NOMO-1 treated with DMSO at 0.1 percent for 48 hours (cell line): ENCODE data around the gene GALNT14.

ENCODE experiments used
- DNase-seq: peaks from one replicate; lab custom pipeline; 2025; ENCODE audit not compliant: unreplicated experiment; lab: John Stamatoyannopoulos, UW

Gene GALNT14

DNA sequence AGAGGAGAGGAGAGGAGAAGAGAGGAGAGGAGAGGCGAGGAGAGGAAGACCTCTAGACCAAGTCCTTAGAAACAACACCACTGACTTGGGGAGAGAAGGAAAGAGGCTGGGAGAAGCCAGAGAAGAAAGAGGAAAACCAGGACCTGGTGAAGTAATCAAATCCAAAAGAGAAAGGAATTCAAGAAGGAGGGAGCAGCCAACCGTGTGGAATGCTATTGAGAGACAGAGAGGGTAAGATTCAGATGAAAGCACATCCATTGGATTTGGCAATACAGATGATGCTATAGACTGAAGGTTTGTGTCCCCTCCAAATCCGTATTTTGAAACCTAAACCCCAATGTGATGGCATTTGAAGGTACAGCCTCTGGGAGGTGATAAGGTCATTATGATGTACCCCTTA, 50.7 kb downstream of the GALNT14 start:
- no peak for DNase-seq

DNA sequence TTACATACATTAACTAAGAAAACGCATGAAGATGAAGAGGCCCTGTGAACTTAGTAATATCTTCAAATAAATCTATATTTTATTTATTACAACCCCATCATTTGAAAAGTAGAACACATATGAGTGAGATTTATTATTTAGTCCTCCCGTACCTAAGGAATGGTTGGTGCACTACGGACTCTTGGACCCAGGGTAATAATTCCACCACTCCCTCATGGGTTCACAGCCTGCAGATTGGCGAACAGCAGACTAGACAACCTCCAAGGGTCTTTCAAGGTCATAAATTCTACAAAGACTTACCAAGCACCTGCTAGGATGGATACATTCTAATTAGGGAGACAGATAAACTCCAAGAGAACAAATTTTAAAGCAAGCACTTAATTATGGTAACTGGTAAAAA, 51.6 kb downstream of the GALNT14 start:
- no peak for DNase-seq

DNA sequence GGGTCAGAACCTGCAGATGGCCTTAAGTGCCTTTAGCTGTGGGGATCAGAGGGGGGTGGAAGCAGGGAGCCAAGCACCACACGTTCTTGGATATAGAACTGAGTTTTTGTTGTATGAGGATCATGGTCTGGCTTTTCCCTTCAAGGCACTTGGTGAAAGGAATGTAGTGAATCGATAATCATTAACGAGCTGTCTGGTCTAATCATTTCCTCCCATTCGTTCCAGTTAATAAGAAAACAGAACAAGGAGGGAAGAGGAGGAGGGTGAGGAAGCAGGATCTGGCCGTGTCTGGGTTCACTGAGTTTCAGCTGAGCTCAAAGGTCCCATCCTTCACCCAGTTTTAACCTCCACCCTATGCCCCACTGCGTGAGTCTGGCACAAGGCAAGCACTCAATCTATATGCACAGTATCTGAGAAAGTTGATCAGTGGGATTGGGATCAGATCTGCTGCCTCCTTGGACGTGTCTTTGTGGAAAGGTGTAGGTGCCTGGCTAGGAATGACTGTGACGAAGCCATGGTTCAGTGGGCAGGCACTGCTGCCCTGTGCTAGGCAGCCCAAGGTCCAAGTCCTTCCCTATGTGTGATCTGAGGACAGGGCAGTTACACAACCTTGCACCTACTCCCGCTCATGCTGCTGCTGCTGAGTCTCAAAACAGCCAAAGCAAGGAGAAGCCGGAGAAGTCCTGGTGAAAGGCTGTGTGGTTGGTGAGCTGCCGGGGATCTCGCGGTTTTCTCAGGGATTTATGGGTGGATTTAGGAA, 54.8 kb downstream of the GALNT14 start:
- no peak for DNase-seq

DNA sequence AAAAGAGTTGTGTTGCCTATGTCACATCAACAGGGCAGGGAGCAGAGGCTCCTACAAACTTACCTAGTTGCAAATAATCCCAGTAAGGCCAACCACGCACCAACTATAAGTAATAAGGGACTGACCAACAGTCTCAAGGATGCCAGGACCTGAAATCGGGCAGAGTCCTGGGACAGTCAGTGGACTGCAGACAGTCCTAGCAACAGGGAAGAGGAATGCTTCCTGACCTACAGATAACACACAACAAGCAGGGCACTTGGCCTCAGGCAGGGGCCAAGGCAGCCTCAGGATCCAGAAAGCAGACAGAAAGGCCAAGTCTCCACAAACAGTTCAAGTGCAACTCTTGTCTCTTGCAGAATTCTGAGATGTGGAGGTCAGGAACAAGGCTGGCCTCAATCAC, 56.2 kb downstream of the GALNT14 start:
- DNase-seq, result no peak

DNA sequence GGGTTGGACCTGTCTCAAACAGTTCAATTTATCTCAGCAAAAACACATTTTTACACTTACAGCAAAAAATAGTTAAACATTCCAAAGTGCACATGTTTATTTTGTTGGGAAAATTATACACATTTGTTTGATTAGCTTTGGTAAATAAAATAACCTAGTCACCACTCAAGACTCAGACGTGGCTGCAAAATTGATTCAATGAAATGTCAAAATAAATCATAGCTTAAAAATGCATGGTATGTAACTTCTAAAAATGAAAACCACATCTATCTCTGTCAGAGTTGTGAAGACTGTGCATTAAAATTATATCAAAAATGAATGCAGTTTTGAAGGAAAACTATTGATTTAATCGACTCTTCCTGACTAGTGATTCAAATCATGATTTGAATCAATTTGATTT, 56.7 kb downstream of the GALNT14 start:
- no peak for DNase-seq

DNA sequence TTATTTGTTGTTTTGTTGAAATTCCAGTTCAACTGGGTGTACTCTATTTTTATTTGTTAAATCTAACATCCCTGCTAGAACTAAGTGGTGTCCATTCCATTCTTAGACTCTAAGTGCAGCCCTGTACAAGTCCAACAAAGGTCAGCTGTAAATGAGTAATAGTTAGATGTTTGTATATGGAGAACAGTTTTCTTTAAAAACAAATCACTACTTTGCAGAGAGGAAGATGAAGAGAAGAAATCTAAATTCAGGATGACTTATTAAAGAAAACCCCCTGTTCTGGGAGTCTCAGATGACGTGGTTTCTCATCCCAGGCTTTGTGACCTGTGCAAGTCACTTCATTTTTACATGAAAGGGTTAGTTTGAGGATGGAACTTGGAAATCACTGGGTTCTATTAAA, 57.9 kb downstream of the GALNT14 start:
- no peak for DNase-seq

DNA sequence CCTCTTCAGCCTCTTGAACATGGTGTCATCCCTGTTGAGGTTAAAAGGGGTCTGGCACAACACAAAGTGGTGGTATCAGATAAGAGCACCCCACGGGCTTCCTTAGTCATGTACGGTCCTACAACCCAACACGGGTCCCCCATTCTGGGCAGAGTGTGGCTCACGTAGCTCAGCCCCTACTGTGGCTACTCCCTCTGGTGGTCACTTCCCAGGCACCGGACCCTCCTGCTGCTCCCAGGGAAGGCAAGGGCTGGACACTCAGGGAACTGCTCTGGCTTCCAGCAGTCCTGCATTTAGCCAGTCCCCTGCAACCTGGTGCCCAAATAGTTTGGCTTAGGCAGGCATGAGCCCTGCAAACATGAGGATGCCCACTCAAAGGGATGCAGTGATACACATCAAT, 58.6 kb downstream of the GALNT14 start:
- DNase-seq, result no peak

DNA sequence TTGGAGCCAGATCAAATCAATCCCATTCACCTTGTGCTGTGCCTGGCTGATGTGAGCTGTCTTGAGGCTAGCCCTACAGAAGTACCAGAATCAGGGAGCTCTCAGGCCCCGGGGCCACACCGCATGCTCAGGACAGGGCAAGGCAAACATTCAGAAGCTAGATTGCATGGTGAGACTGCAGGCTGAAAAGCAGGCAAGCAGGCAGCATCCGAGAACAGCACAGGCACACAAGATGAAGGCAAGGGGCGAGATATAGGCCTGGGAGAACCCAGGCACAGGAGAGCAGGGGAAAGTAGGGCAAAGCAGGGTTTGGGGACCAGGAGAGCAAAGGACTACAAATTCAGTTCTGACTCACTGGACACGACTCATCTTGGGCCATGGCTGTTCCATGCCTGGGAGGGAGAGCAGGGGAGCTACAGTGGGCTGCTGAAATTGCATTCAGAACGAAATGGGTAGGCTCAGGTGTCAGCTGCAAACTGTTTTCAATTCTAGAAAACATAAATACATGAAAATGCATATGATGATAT, 59.6 kb downstream of the GALNT14 start:
- no peak for DNase-seq

DNA sequence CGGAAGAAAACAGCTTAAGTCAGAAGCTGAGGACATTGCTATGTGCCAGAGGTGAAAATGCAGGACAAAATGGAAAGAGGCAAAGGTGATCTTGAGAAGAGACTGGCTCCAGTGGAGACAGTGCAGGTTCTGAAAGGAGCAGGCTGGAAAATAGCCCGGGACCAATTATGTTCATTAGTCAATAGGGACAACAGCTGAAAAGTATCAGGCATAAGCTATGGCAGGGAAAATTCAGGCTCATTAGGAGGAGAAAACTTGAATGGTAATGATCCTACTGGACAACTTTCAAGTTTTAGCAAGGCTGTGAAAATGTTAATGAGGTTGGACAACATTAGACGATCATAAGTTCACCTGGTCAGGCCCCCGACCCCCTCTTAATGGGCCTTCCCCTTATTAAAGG, 60.2 kb downstream of the GALNT14 start:
- no peak for DNase-seq

DNA sequence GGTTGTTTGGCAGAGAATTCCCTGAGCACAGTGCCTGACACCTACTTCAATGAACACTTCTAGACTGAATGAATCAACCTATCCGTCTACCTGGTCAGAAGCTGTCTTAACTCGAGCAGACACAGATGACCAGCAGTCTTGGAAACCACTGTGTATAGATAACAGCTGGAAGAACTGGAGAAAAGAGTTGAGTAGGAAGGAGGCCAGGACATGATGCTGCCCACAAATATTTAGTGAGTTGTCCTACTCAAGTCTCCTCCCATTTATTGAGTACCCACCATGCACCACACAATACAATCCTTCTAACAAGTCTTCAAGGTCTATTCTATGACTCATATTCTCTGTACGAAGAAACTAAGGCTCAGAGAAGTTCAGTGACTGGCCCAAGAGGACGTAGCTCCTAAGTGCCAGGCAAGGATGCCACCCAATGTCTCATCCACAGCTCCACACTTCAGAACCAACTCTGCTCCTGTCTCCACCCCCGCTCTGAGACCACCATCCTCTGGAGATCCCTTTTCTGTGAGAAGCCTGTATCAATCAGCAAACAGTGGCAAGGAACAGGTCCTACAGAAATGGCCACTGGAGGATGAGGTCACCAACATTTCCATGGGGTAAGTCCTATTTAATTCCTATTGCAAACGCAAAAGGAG, 62.2 kb downstream of the GALNT14 start:
- no peak for DNase-seq

DNA sequence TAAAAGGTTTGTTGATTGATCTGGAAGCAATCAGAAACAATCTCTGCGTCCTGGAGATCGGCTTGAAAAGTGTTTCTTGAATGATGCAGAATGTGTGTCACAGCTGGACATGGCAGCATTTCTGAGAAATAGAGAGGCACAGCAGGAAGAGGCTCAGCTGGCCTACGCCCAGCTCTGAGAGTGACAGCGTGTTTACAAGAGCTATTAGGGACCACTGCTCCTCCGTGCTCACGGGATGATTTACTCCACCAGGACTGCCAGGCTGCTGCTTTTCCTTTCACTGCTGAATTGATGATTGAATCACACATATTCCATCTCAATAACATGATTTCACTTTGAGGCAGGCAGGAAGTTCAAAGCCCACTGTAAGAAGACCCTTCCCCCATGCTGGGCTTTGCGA, 62.8 kb downstream of the GALNT14 start:
- DNase-seq, result no peak

DNA sequence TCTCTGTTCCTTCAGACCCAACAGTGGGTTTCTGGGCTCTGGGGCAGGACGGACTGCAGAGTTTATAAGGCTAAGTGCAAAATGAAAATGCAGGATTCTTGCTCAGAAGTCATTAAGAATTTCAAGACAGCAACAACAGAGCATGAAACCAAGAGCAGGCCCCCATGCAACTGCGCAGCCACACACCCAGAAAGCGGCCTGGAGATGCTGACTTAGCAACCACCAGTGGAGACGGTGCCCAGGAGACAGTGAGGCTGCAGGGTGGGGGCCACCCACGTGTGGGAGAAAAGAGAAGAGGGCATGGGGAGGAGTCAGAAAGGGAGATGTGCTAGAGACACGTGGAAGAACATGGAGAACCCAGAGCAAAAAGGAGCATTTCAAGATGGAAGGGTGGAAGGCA, 66.5 kb downstream of the GALNT14 start:
- no peak for DNase-seq

DNA sequence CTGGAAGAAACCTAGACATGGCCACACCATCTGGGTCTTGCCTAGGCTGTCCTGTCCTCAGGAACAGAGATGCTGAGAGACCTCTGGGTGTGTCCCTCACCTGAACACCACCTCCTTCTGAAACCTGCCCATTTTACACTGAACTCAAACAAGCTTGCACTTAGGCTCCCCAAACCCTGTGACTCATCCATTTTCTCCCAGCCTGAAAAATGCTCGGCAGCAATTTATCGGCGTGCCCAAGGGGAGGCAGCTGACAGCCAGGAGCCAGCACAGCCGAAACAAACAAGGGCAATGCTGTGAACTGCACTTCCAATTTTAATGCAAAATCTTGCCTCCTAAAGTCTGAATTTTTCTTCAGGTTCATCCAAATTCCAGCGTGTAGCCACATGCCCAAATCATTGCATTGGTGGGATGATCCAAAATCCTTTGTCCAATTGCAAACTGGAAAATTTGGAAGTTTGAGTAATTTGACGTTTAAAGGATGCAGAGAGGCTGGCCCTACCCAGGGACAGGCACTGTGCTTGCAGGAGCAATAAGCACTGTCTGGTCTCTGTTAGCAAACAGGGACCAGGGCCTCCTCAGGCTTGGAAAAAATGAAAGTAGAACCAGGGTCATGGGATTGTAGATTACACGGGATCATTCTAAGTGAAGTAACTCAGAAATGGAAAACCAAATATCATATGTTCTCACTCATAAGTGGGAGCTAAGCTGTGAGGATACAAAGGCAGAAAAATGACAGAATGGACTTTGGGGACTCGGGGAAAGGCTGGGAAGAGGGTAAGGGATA, 67.7 kb downstream of the GALNT14 start:
- DNase-seq, result no peak

DNA sequence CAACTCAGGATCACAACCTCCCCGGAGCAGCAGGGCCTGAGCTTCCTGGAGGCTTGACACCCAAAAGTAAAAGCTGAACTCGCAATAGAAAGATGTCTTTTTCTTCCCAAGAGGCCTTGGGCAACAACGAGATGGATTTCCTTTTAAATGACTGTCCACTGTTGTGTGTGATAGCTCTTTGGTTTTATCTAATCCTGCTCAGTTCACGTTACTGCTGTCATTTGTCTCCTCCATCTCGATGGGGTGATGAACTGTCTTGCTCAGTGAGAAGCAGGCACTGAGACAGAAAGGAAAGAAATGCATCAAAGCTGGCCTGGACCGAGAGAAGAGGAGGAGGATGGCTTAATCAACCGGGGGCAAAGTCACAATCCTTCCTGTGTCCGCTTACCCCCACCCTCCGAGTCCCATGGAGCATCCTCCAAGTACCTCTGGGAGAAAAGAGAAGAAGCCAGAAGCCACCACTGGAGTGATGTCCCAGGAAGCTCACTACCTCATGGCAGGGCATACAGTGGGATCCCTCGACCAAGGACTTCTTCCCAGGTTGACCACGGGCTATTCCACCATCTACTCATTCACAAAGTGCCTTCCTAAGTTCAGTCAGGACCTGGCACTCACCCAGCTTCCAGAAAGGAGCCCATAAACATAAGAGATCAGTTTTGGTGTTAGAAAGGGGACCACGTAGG, 68.5 kb downstream of the GALNT14 start:
- no peak for DNase-seq

DNA sequence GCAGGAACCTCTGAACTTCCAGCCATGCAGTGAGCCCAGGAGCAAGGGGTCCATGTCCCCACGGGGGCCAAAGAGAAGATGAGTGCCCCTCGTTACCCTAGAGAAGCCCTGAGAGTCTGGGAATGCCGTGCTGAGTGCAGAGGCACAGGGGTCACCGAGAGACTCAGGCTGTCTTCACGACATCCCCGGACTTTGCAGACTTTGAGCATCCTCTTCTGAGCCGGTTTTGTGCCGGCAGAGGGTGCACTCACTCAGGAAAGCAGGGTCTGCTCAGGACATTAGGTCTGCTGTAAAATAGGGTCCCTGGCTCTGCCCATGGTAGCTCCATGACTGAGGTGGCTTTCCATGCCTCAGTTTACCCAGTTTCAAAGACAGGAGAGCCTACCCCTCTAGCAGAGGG, 71.0 kb downstream of the GALNT14 start:
- no peak for DNase-seq

DNA sequence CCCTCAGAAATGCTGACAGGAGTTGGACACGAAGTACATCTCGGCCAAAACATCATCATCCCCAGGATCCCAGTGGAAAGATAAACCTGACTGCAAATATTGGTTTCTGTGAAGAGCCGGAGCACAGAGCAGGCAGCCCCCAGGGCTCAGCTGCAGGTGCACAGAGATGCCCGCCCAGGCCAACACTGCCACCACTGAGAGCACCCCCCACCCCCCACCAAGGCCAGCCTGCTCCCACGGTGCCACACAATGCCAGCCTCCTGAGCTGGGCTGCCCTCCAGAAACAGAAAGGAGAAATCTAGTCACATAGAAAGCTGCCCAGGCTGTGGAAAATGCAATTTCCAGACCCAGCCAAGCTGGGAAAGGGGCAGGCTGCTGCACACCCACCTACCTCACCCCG, 71.7 kb downstream of the GALNT14 start:
- no peak for DNase-seq

DNA sequence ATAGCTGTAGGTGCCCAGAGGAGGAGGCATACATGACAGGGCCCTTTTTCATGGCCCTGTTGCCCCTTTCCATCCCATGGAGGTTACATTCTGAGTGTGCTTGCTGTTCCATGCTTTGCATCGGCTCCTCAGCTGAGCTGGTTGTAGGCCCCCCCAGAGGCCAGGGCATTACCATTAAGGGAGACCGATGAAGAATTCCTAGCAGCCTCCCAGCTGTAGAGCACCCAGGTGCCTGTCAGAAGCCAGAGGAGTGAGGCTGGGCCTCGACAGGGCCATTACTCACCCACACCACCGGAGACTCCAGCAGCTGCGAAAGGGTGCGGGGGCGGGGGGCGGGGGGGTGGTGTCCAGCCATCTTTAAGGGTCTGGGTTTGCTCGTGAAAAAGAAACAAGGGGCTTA, 72.2 kb downstream of the GALNT14 start:
- DNase-seq, result no peak

DNA sequence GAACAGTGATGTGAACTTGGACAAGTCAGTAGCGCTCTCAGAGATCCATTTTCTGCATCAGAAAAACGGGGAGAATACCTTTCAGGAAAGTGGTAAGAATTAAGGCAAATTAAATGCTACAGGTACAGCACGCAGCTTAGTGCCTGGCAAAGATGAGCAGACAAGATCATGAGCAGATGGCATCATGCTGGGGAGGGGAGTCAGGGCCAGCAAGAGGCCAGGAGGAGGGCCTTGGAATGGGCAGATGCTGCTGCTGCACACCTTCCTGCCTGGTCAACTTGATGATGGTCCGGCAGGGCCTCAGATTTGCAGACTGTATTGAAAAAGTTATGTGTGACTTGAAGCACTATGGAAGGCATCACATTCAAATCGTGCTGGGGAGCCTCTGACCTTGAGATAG, 72.9 kb downstream of the GALNT14 start:
- no peak for DNase-seq

DNA sequence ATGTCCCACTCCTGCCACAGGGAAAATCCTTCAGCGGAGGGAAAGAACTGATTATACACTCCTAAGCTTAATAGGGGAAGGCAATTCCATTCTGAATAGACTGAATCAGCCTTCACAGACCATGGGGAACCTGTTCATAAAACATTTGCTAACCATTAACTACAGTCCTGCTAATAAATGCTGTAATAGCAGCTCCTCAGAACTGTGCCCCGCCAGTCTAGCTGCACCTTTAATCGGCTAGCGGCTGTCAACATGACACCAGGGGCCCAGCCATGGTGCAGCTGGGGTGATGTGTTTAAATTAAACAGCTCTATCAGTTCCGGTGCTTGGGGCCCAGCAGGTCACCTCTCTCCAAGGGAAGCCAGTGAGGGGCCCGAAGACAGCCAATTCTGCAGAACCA, 77.8 kb downstream of the GALNT14 start:
- no peak for DNase-seq

DNA sequence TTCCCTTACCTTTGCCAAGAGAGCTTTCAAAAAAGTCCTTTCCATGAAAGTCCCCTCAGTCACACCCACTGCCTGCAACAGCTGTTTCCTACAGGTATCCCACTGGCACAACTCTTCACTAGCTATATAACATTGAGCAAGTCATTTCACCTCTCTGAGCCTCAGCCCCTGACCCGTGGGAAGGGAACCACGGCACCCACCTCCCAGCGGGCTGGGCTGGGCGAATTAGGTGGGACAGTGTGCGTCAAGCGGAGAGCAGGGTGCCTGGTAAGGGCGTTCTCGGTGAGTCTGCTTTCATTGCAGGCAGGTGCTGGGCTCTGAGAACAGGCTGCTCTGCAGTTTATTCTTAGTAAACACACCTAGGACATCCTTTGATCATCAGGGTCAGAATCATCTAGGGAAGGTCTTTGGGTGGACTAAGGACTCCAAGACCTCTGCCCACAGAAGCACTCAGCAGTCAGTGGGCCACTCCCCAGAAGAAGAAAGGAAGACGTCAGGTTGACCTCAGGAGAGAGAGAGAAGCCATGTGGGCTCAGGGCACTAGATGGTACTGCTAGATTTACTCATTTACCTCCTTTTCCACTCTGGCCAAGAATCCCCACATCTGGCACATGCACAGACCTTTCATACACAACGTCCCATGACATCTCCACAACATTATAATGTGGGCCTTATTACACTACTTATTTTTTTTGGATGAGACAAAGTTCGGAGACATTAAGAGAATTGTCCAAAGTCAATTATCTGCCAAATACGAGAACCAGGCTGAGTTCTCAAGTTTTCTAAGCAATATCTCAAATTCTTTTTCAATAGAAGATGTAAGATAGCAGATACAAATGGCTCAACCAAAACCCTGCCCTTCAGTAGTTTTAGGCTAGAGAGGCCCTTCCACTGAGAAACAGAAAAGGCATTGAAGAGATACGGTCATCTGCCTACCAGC, 79.9 kb downstream of the GALNT14 start:
- no peak for DNase-seq
